Skeletal muscle satellite cell (primary cell): ENCODE measurements around the gene MTHFS.

ENCODE experiments used
- H3K27me3 ChIP-seq: 2 replicates; pipeline ENCODE4 v1.7.0; 2013; ENCODE audit warnings: low read length; ENCODE audit not compliant: control insufficient read depth, insufficient read depth
- H3K36me3 ChIP-seq: 2 replicates; pipeline ENCODE4 v1.7.0; 2013; ENCODE audit warnings: mild to moderate bottlenecking, control low read depth, low read length; ENCODE audit not compliant: insufficient read depth
- H3K4me1 ChIP-seq: 2 replicates; pipeline ENCODE4 v1.7.0; 2013; ENCODE audit warnings: low read length; ENCODE audit not compliant: control insufficient read depth, insufficient read depth
- H3K4me2 ChIP-seq: 2 replicates; pipeline ENCODE4 v1.7.0; 2013; ENCODE audit warnings: mild to moderate bottlenecking, low read length
- H3K4me3 ChIP-seq: 2 replicates; pipeline ENCODE4 v1.7.0; 2013; ENCODE audit warnings: low read length
- H3K9ac ChIP-seq: 2 replicates; pipeline ENCODE4 v1.7.0; 2013; ENCODE audit warnings: mild to moderate bottlenecking, low read depth, low read length, moderate library complexity
- H3K9me3 ChIP-seq: replicated peaks from 2 replicates; pipeline ENCODE4 v1.7.0; 2013; ENCODE audit warnings: mild to moderate bottlenecking, control low read depth, low read length

Gene MTHFS

GRCh38 chr15:79868554-79868953 is 28.3 kb downstream of the MTHFS start:
- Histone ChIP-seq H3K4me1 (peaks cover 7% of the 10 kb centered on the region), H3K9me3 (no peaks in the 10 kb centered on the region), H3K27me3 (no peaks in the 10 kb centered on the region), H3K9ac (no peak overlapping the region), H3K36me3 (peaks cover 4% of the 10 kb centered on the region), H3K4me2 (no peak overlapping the region), H3K4me3 (no peak overlapping the region)

DNA sequence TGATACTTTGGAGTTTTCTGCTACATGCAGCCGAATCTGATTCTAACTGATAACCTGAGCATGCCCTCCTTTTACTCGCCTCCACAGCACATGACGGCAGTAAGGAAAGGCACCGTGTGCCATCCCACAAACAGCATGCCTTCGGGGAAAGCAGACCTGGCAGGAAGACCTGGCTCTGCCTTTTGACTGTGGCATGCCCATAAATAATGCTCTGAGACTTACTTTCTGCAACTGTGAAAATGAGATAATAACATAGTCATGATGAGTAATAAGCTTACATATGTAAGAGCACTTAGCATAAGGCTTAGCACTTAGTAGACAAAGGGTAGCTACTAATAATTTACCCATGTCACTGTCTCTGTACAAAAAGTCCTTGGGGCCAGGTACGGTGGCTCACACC is 32.9 kb downstream of the MTHFS start:
- no peak overlapping the region for H3K9ac ChIP-seq
- no peak overlapping the region for H3K4me2 ChIP-seq
- no peaks in the 10 kb centered on the region for H3K36me3 ChIP-seq
- H3K27me3 ChIP-seq: no peaks in the 10 kb centered on the region
- no peaks in the 10 kb centered on the region for H3K4me1 ChIP-seq
- H3K9me3 ChIP-seq: no peaks in the 10 kb centered on the region
- H3K4me3 ChIP-seq: no peak overlapping the region

DNA sequence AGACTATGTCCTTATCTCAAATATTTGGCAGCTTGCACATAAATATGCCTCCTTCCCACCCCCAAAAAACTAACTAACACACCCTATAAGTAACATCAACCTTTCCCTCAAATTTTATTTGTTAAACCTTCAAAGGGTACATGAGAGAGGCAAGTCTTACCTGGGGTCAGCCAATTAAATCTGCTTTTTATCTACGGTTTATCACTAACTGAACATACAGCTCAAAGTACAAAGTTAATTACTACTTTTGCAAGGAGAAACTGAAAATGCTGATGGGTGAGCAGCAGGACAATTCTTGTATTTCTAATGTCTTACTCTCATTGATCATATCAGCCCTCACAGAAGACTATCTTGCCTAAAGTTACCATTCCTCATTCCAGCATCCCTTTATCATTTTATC is 34.6 kb downstream of the MTHFS start:
- no peaks in the 10 kb centered on the region for H3K4me1 ChIP-seq
- no peaks in the 10 kb centered on the region for H3K36me3 ChIP-seq
- H3K9ac ChIP-seq: no peak overlapping the region
- no peaks in the 10 kb centered on the region for H3K27me3 ChIP-seq
- no peak overlapping the region for H3K4me3 ChIP-seq
- H3K4me2 ChIP-seq: no peak overlapping the region
- H3K9me3 ChIP-seq: no peaks in the 10 kb centered on the region

DNA sequence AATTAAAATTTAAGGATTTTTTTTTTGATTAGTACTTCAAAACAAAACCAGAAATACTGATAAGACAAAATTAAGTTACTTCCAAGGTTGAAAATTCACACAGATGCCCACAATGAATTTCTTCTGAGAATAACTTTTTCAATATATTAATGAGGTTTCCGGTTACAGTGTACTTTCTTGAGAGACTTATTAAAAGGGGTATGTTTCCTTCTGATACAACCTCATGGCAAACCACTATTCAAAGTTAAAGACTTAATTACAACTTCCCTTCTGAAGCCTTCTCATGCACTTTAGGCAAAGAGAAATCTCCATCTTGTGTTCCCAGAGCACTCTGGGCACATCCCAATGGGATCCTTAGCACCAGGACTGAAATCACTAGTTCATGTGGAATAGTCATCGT is 36.2 kb downstream of the MTHFS start:
- no peak overlapping the region for H3K4me3 ChIP-seq
- H3K36me3 ChIP-seq: no peaks in the 10 kb centered on the region
- no peaks in the 10 kb centered on the region for H3K9me3 ChIP-seq

DNA sequence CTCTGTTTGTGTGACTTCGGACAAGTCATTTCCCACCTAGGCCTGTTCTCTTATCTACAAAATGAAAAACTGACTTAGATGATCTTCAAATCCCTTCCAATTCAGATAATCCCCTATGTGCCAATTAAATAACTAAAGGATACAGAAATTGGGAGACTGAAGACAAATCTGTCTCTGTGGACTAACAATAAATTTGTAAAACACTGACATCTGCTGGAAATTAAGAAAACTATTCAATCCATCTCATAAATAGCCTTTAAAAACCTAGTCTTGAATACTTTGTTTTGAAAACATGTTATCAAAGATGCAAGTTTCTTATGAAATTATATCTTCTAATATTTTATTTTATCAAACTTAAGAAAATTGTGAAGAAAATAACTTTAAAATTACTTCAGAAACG is 38.3 kb downstream of the MTHFS start:
- H3K4me1 ChIP-seq: no peaks in the 10 kb centered on the region
- no peaks in the 10 kb centered on the region for H3K9me3 ChIP-seq
- H3K9ac ChIP-seq: no peak overlapping the region
- H3K4me2 ChIP-seq: no peak overlapping the region
- H3K4me3 ChIP-seq: no peak overlapping the region
- H3K36me3 ChIP-seq: no peaks in the 10 kb centered on the region
- no peaks in the 10 kb centered on the region for H3K27me3 ChIP-seq

More for the DNA sequence above, 36.2 kb downstream of the MTHFS start:
- Histone ChIP-seq H3K9ac (no peak overlapping the region), H3K4me2 (no peak overlapping the region), H3K4me1 (no peaks in the 10 kb centered on the region), H3K27me3 (no peaks in the 10 kb centered on the region)

GRCh38 chr15:79853492-79854328 is 43.1 kb downstream of the MTHFS start:
- no peaks in the 10 kb centered on the region for H3K9me3 ChIP-seq
- H3K9ac ChIP-seq: no peak overlapping the region
- H3K36me3 ChIP-seq: no peaks in the 10 kb centered on the region
- no peak overlapping the region for H3K4me2 ChIP-seq
- H3K4me3 ChIP-seq: no peak overlapping the region
- peaks cover 3% of the 10 kb centered on the region for H3K4me1 ChIP-seq
- H3K27me3 ChIP-seq: no peaks in the 10 kb centered on the region

DNA sequence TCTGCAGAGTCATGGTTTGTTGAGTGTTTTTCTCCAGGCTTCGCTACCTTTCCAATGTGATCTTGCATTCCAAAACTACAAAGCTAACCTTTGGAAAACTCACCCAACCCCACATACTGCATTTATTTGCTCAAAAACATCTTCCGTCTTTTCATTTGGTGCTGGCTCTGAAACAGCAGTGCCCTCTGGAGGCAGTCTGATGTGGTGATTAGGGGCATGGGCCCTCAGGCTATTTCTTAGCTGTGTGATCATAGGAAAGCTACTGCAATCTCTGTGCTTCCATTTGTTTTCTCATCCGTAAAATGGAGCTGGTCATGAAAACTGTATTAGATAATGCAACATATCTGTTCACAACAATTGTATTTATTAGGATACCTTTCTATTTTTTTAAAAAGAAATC is 47.0 kb downstream of the MTHFS start:
- no peaks in the 10 kb centered on the region for H3K36me3 ChIP-seq
- no peak overlapping the region for H3K4me2 ChIP-seq
- no peaks in the 10 kb centered on the region for H3K27me3 ChIP-seq
- no peak overlapping the region for H3K9ac ChIP-seq
- H3K4me3 ChIP-seq: no peak overlapping the region
- peaks cover 3% of the 10 kb centered on the region for H3K4me1 ChIP-seq
- no peaks in the 10 kb centered on the region for H3K9me3 ChIP-seq

DNA sequence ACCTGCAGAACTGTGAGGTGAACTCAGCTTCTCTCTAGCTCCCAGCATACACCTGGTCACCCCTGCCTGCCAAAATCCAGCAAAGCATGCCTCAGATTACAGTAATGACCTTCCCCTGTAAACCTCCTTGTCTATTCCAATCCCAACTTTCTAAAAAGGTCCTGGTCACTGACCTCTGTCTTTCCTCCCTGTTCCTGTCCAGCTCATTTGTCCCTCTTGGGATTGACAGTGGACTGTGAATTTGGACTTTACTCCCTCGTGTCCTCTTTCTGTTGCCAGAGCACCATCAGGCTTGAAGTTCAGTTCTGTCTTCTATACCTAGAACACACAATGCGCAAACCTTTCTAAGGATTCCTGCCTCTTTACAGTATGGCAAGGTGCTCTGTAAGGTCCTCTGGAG is 50.3 kb downstream of the MTHFS start:
- no peak overlapping the region for H3K9ac ChIP-seq
- H3K36me3 ChIP-seq: peaks cover 5% of the 10 kb centered on the region
- no peak overlapping the region for H3K4me2 ChIP-seq
- H3K4me3 ChIP-seq: no peak overlapping the region
- no peaks in the 10 kb centered on the region for H3K4me1 ChIP-seq
- H3K9me3 ChIP-seq: no peaks in the 10 kb centered on the region
- H3K27me3 ChIP-seq: no peaks in the 10 kb centered on the region

- Histone ChIP-seq H3K9ac (no peak overlapping the region), H3K9me3 (no peaks in the 10 kb centered on the region), H3K27me3 (no peaks in the 10 kb centered on the region), H3K4me3 (no peak overlapping the region), H3K4me2 (no peak overlapping the region), H3K4me1 (no peaks in the 10 kb centered on the region), H3K36me3 (peaks cover 5% of the 10 kb centered on the region)
Observed at GRCh38 chr15:79844221-79844620, 52.6 kb downstream of the MTHFS start.

DNA sequence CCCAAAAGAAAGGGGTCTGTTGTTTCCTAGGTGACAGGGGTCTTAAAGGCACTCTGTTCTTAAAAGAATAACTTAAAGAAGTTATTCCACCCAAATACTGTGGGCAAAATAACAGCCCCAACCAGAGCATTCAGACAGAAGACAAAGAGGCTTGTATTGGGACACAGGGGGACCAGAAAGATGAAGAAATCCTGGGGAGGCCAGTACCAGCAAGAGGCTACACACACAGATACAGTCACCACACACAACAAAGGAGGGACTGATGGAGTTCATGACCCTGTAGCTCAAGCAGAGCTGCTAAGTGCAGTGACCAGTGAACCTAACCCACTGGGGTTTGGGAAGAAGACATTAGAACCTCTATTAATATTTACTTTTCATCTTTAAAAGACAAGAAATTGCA is 59.0 kb downstream of the MTHFS start:
- Histone ChIP-seq H3K4me1 (no peaks in the 10 kb centered on the region), H3K27me3 (no peaks in the 10 kb centered on the region), H3K4me3 (no peak overlapping the region), H3K36me3 (peaks cover 2% of the 10 kb centered on the region), H3K4me2 (no peak overlapping the region), H3K9ac (no peak overlapping the region), H3K9me3 (no peaks in the 10 kb centered on the region)

DNA sequence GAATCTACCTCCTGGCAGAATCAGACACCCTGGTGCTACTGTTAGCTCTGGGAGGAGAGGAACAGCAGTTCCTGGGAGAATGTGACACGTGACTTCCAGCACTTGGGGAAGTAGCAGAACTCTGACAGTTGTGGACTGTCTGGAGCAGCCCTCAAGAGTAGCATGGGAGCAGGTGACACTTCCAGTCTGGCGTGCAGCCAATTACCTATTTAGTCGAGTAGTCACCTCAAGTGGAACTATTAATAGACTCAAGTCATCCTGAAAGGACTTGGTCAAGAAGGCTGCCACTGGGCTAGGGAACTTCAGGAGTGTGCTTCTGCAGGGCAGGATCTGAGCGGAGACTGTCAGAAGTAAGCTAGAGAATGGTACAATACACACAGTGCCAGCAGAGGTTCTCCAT is 62.3 kb downstream of the MTHFS start:
- H3K9me3 ChIP-seq: no peaks in the 10 kb centered on the region
- no peak overlapping the region for H3K4me3 ChIP-seq
- H3K36me3 ChIP-seq: peaks cover 2% of the 10 kb centered on the region
- H3K4me1 ChIP-seq: no peaks in the 10 kb centered on the region
- H3K9ac ChIP-seq: no peak overlapping the region
- H3K4me2 ChIP-seq: no peak overlapping the region
- H3K27me3 ChIP-seq: no peaks in the 10 kb centered on the region

DNA sequence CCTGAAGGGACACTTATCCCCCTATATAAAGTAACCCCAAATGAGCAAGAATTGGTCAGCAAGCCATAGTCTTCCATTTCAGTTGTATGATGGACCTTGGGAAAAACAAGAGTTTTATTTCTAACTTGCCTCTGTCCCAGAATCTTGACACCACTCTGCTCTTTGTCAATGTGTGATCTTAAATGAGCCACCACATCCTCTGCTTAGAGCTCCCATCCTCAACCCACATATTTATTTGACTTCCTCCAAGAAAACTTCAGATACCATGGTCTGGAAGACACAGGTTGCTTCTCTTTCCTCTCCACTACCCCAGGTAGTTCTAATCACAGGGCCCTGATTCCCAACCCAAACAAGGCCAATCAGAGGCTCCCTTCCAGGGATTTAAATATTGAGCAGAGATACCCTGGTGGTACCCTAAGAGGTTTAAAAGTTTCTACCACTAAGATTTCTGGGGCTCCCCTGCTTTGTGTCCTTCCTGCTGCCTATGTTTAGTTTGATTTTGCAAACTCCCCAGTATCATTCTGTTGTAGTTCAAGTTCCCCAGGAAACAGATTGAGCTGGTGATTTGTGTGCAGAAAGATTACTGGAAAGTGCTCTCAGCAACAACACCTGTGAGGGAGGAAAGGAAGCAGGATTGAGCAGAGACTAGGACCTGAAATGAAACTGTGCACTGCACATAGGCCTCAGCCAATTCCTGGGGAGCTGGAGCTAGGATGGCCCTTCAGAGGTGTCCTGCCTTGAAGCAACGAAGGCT is 64.3 kb downstream of the MTHFS start:
- no peak overlapping the region for H3K9ac ChIP-seq
- no peaks in the 10 kb centered on the region for H3K4me1 ChIP-seq
- H3K4me2 ChIP-seq: no peak overlapping the region
- H3K27me3 ChIP-seq: no peaks in the 10 kb centered on the region
- H3K4me3 ChIP-seq: no peak overlapping the region
- no peaks in the 10 kb centered on the region for H3K36me3 ChIP-seq
- H3K9me3 ChIP-seq: no peaks in the 10 kb centered on the region
